Right kidney (tissue), 1 donor: ENCODE results near the gene PSMD1.
"Not testable (repeated sequence)": the region's sequence is repeated elsewhere in the genome, so short reads cannot be mapped to it uniquely, and the experiment has no call there.

Experiments
- DNase-seq: peaks from one replicate; pipeline ENCODE4 v3.0.0-alpha.2; 2016

The PSMD1 gene

DNA sequence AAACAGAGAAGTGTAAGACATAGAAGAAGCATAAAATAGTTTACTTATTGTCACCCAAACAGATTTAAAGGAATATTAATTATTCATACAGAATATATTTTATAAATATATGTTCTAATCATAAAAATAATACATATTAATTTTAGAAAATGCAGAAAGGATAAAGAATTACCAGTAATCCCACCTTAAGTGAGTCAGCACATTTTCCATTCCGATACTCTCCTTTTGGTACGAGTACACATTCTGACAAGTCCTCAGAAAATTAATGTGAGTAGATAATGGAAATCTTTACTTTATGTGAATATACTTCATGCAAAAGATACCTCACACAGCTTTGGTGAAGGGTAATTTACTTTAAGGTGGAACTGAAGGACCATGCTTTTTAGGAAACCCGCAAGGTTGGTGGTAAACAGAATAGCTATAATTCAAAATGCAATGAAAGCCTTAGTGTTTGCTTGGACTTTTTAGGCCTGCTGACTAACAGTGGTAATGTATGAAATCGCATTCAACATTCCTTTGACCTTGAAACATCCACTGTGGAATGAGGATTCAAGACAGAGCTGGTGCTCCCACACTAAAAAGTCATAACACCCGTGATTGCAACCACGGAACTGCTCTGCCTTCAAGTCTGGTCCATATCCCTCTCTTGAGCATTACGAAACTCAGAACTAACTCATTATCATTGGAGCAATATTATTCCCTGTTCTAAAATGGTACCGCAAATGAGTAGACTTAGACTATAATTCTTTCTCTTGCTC lies 96.3 kb downstream of the PSMD1 start:
- DNase-seq = no peak

GRCh38 chr2:231159306-231159705 lies 102.6 kb downstream of the PSMD1 start:
- DNase-seq = no peak

DNA sequence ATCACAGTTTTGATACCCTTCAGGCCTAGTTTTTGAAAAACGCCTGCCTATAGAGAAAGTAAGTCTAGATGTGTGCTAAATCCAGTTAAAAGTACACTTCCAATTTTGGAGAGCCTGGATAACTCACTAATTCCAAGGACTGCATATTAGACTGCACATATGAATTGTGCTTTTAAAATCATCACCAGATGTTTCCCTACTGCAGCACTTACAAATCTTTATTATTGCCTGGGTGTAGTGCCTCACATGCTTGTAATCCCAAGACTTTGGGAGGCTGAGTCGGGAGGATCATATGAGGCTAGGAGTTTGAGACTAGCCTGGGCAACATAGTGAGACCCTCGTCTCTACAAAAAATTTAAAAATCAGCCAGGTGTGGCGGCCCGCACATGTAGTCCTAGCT lies 104.0 kb downstream of the PSMD1 start:
- DNase-seq = no peak

DNA sequence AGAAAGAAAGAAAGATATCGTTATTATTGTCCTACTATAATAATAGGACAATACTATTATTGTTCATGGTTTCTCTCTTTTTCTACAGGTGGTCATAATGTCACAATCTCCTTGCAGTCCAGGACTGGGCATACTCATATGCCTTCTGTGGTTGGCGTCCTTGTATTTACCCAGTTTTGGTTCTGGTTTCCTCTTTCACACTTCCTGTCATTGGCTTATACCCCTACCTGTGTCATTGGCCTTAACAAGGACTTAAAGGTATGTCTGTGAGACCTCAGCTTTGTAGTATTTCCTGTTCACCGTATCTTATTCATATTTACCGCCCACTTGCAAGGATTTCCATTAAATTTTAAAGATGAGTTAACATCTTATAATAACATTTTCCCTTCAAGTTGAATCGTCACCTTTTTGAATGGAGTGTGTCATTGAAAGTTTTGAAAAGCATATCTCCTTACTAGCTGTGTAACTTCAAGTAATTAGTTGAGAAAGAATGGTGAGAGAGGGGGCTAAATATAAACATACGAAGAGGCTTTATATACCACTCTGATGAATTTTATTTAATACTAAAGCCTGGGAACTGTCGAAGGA lies 104.7 kb downstream of the PSMD1 start:
- DNase-seq = no peak

- no peak for DNase-seq
These were observed 105.2 kb downstream of the PSMD1 start for GRCh38 chr2:231161877-231162329.

DNA sequence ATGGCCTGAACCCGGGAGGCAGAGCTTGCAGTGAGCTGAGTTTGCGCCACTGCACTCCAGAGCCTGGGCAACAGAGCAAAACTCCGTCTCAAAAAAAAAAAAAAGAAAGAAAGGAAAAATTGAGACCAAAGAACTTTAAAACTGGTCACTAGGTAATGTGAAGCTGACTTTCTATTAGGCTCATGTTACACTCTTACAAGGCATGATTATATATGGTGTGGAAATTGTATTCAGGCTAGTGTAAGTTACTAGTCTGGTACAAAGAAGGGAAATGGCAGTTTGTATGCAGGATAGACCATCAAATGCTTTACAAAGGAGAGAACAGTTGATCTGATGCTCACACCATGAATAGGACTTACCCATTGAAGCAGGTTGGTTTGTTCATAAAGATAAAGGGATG lies 106.3 kb downstream of the PSMD1 start:
- no peak for DNase-seq

GRCh38 chr2:231163414-231164095 lies 106.9 kb downstream of the PSMD1 start:
- DNase-seq = no peak

GRCh38 chr2:231167745-231168459 lies 111.2 kb downstream of the PSMD1 start:
- DNase-seq = no peak

GRCh38 chr2:231168460-231169139 lies 111.9 kb downstream of the PSMD1 start:
- no peak for DNase-seq

- no peak for DNase-seq
These were observed 112.8 kb downstream of the PSMD1 start for GRCh38 chr2:231169488-231169887.

- DNase-seq = no peak
These were observed 113.4 kb downstream of the PSMD1 start for GRCh38 chr2:231170055-231170454.

- no peak for DNase-seq
These were observed 115.4 kb downstream of the PSMD1 start for GRCh38 chr2:231172025-231172424.

- no peak for DNase-seq
These were observed 117.6 kb downstream of the PSMD1 start for GRCh38 chr2:231174211-231174651.

DNA sequence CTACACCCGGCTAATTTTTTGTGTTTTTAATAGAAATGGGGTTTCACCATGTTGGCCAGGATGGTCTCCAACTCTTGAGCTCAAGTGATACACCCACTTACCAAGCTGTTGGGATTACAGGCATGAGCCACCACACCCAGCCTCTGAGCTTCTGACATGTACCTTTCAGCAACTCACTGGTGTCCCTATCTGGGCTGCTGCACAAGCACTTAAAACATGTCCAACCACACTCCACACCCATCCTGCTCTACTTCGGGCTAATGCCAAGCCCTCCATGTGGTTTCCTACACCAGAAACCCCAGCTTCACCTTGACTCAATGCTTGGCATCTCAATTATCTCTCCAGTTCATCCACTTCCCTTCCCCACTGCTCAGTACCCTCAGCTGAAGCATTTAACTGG lies 119.4 kb downstream of the PSMD1 start:
- DNase-seq = no peak

GRCh38 chr2:231177156-231178025 lies 120.7 kb downstream of the PSMD1 start:
- DNase-seq = no peak

DNA sequence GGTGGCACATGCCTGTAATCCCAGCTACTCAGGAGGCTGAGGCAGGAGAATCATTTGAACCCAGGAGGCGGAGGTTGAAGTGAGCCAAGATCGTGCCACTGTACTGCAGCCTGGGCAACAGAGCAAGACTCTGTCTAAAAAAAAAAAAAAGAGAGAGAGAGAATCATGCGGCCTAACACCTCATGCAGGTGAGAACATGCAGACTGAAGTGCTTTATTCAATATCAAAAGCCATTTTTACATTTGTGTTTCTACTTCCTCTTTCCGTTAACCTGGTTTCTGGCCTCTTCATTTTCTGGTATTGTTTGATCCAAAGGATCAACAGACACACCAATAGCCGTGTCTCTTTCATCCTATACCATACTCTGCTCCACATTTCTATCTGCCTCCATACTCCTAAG lies 122.1 kb downstream of the PSMD1 start:
- not testable (repeated sequence) for DNase-seq

DNA sequence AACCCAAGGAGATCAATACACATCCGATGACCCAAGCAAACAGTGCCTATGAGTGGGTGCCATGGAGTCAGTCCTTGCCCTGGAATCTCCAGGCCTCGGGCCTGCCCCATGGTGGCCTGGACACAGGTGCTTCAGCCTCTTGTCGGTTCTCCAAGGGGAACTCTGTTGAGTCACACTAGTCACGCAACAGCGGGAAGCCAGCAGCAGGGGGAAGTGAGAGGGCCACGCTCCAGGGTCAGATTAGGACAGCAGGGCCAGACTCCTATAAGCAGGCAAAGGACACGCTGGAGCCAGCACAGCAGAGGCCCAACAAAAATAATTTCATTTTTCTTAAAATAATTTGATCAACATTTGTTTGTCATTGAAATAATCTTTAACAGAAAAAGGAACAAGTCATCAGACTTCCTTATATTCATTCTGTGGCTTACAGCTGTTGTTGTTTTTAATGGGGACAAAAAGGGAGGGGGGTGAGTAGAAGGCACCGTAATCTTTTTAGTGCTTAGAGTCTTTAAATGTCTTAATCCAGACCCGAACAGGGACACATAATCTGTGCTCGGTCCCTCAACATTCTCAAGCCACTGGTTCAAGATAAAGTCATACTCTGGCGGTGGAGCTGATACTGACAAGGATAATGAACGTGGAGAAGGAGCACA lies 125.3 kb downstream of the PSMD1 start:
- no peak for DNase-seq

GRCh38 chr2:231182513-231182899 lies 125.8 kb downstream of the PSMD1 start:
- no peak for DNase-seq

DNA sequence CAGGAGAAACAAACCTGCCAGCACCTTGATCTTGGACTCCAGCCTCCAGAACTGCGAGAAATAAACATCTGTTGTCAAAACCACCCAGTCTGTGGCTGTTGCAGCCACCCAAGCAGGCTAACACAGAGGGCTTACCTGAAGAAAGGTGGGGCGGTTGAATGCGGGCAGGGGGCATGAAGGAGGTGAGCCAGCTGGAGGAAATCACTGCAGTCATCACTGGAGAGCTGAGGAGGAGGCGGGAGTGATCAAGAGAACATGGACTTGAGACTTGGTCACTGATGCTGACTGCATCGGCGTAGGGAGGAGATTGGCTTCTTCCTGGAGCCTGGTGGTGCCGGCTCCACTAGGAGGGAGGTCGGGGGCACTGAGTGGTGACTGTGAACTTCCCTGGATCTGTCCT lies 127.2 kb downstream of the PSMD1 start:
- DNase-seq = no peak

- no peak for DNase-seq
These were observed 127.7 kb downstream of the PSMD1 start for GRCh38 chr2:231184319-231184718.
